Neural cell (in vitro differentiated cells): ENCODE measurements around the gene LILRB5. TPM values are rescaled to one million over a fixed set of nuclear protein-coding genes. Genes with fewer than 3 reads are reported as not detected.
"Not testable (repeated sequence)": the region's sequence is repeated elsewhere in the genome, so short reads cannot be mapped to it uniquely, and the experiment has no call there.

ENCODE experiments used
- H2AFZ ChIP-seq: fragments of 200-600, 300-800 bp; sonication (generic), shearing (Covaris generic); 2 replicates; pipeline ENCODE4 v1.6.0; 2014; ENCODE audit warnings: low read depth, mild to moderate bottlenecking, antibody characterized with exemption, low read length, moderate library complexity
- H3F3A ChIP-seq: fragments of 200-600 bp; shearing (Covaris generic); 2 replicates; pipeline ENCODE4 v1.6.1; 2016; ENCODE audit warnings: mild to moderate bottlenecking, moderate library complexity, mixed read lengths, antibody characterized with exemption, low read length; ENCODE audit not compliant: insufficient read depth, poor library complexity, severe bottlenecking
- H3K27ac ChIP-seq: fragments of 200-600, 300-800 bp; sonication (generic), shearing (Covaris generic); 2 replicates; pipeline ENCODE4 v1.5.1; 2014; ENCODE audit warnings: mild to moderate bottlenecking, low read length, moderate library complexity
- H3K27me3 ChIP-seq: fragments of 300-800, 200-600 bp; sonication (generic), shearing (Covaris generic); 2 replicates; pipeline ENCODE4 v1.6.0; 2014; ENCODE audit warnings: mild to moderate bottlenecking, low read depth, low read length, moderate library complexity; ENCODE audit not compliant: insufficient read depth
- H3K36me3 ChIP-seq: fragments of 300-800, 200-600 bp; sonication (generic), shearing (Covaris generic); 2 replicates; pipeline ENCODE4 v1.5.1; 2014; ENCODE audit warnings: mild to moderate bottlenecking, antibody characterized with exemption, low read length, moderate library complexity; ENCODE audit not compliant: insufficient read depth
- H3K4me2 ChIP-seq: fragments of 300-800, 200-600 bp; sonication (generic), shearing (Covaris generic); 2 replicates; pipeline ENCODE4 v1.6.0; 2014; ENCODE audit warnings: mild to moderate bottlenecking, low read length
- H3K4me3 ChIP-seq: fragments of 300-800, 200-600 bp; sonication (generic), shearing (Covaris generic); 2 replicates; pipeline ENCODE4 v1.5.1; 2014; ENCODE audit warnings: mild to moderate bottlenecking, low read length, moderate library complexity
- H3K79me2 ChIP-seq: fragments of 200-600 bp; shearing (Covaris generic); replicated peaks from 2 replicates; pipeline ENCODE4 v1.6.0; 2014; ENCODE audit warnings: mild to moderate bottlenecking, low read length, moderate library complexity; ENCODE audit not compliant: insufficient read depth
- H3K9ac ChIP-seq: fragments of 300-800, 200-600 bp; sonication (generic), shearing (Covaris generic); 2 replicates; pipeline ENCODE4 v1.6.1; 2016; ENCODE audit warnings: mild to moderate bottlenecking, low read length, mixed read lengths
- H3K9me2 ChIP-seq: fragments of 200-600 bp; shearing (Covaris generic); 2 replicates; pipeline ENCODE4 v1.6.1; 2016; ENCODE audit warnings: mild to moderate bottlenecking, low read length, mixed read lengths; ENCODE audit not compliant: insufficient read depth
- H3K9me3 ChIP-seq: fragments of 200-600, 300-800 bp; sonication (generic), shearing (Covaris generic); 2 replicates; pipeline ENCODE4 v1.6.1; 2016; ENCODE audit warnings: mild to moderate bottlenecking, mixed run types, low read length, moderate library complexity, mixed read lengths
- H4K20me1 ChIP-seq: fragments of 200-600 bp; shearing (Covaris generic); 2 replicates; pipeline ENCODE4 v1.6.1; 2016; ENCODE audit warnings: mild to moderate bottlenecking, mixed run types; ENCODE audit not compliant: insufficient read depth
- POLR2AphosphoS5 ChIP-seq: IDR thresholded peaks from 2 replicates; pipeline ENCODE4 v1.6.1; 2012
- REST ChIP-seq: IDR thresholded peaks from 2 replicates; pipeline ENCODE4 v1.6.1; 2012; ENCODE audit warnings: borderline replicate concordance
- SMC3 ChIP-seq: fragments of 450-650 bp; conservative IDR thresholded peaks from 2 replicates; pipeline ENCODE4 v1.6.1; 2014; ENCODE audit warnings: antibody characterized with exemption, mild to moderate bottlenecking, moderate library complexity; ENCODE audit not compliant: poor library complexity
- polyA plus RNA-seq: library from polyadenylated mRNA; depleted of rRNA; stranded (reverse); fragments of >200 nt; gene quantifications from 2 replicates; pipeline ENCODE4 v1.2.3, GENCODE V29; 2014
- TF ChIP-seq, protein P1 (sequence below): fragments of 450-650 bp; IDR thresholded peaks from 2 replicates; pipeline ENCODE4 v1.5.1; 2014; ENCODE audit warnings: antibody characterized with exemption, mild to moderate bottlenecking, moderate library complexity; ENCODE audit not compliant: poor library complexity, severe bottlenecking

LILRB5 gene
- polyA plus RNA-seq, 1 donor from 2014 or later: not detected

GRCh38 chr19:54281729-54282075 lies 24.6 kb upstream of the LILRB5 start:
- H4K20me1 ChIP-seq, H3K27me3 ChIP-seq, H3K36me3 ChIP-seq, H3K9me3 ChIP-seq, H3F3A ChIP-seq, H3K4me2 ChIP-seq, H3K9me2 ChIP-seq, H3K27ac ChIP-seq, H3K9ac ChIP-seq, H3K4me3 ChIP-seq, H2AFZ ChIP-seq, H3K79me2 ChIP-seq: not testable (repeated sequence)

DNA sequence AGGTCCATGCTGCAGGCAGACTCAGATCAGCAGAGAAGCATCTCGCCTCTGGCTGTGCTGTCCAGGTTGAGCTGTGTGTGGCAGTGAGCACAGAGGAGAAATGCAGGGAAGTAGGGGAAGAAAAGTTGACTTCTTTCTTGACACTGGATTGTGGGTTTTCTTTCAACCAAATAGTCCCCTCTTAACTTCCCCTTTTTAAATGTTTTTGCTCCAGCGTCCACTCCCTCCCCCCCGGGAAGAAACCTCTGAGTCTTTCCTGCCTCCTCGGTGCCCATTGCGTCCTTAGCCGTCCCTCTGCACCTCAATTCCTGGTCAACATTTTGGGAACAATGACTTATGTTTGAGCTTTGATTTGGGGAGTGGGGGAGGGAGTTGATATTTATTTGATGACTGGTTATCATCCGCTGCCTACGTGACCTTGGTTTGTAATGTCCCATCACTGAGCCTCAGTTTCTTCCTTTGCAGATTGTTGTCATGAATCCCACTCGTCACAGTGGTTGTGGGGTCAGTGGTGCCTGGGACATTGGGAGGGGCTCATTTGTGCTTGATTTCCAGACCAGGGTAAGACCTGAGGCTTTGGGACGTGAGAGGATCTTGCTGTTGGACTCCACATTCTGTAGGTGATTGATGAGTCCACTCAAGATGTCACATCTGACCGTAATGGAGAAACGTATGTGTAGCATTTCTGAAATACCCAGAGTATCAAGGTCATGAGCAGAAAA lies 24.1 kb upstream of the LILRB5 start, which contains the start of gene LILRB2:
Gene LILRB2, minus strand, starts transcription at position 104 of the 722 bp plus-strand sequence. CDS start 614 bp downstream, outside the sequence.
- Histone ChIP-seq H4K20me1 (no peaks in the 10 kb centered on the region), H3K9me2 (no peaks in the 10 kb centered on the region), H3K36me3 (no peaks in the 10 kb centered on the region), H3F3A (no peaks in the 10 kb centered on the region), H3K4me3 (no peak within 1 kb of the TSS), H3K27me3 (no peaks in the 10 kb centered on the region), H3K4me2 (no peak within 1 kb of the TSS), H3K9me3 (no peaks in the 10 kb centered on the region), H3K27ac (no peak within 1 kb of the TSS), H3K79me2 (no peaks in the 10 kb centered on the region), H2AFZ (no peak within 1 kb of the TSS), H3K9ac (no peak within 1 kb of the TSS)
- TF ChIP-seq, protein P1, sequence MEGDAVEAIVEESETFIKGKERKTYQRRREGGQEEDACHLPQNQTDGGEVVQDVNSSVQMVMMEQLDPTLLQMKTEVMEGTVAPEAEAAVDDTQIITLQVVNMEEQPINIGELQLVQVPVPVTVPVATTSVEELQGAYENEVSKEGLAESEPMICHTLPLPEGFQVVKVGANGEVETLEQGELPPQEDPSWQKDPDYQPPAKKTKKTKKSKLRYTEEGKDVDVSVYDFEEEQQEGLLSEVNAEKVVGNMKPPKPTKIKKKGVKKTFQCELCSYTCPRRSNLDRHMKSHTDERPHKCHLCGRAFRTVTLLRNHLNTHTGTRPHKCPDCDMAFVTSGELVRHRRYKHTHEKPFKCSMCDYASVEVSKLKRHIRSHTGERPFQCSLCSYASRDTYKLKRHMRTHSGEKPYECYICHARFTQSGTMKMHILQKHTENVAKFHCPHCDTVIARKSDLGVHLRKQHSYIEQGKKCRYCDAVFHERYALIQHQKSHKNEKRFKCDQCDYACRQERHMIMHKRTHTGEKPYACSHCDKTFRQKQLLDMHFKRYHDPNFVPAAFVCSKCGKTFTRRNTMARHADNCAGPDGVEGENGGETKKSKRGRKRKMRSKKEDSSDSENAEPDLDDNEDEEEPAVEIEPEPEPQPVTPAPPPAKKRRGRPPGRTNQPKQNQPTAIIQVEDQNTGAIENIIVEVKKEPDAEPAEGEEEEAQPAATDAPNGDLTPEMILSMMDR: no peak
- no peak for TF ChIP-seq POLR2AphosphoS5
- no peak for TF ChIP-seq REST
- no peak for TF ChIP-seq SMC3

GRCh38 chr19:54280441-54280840 lies 23.4 kb upstream of the LILRB5 start:
- not testable (repeated sequence) for H3K9ac ChIP-seq, H4K20me1 ChIP-seq, H3K9me2 ChIP-seq, H3K9me3 ChIP-seq, H2AFZ ChIP-seq, H3K79me2 ChIP-seq, H3K4me2 ChIP-seq, H3K4me3 ChIP-seq, H3K27me3 ChIP-seq, H3F3A ChIP-seq, H3K36me3 ChIP-seq, H3K27ac ChIP-seq

DNA sequence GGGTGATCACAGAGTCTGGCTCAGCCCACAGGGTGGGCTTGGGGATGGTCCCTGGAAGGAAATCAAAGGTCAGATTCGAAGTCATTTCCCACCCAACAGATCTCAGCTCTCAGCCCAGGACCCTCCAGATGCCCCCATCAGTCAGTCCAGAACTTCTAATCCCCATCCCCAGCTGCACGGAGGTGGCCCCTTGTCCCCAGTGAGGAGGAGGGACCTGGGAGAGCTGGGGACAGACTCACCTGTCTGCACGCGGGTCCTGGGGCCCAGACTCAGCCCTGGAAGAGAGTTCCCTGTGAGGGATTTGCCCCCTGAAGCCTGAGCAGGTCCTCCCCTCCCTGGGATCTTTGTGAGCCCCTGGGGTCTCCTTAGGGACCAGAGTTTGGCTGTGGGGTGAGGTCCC lies 23.0 kb upstream of the LILRB5 start:
- H3K4me2 ChIP-seq, H4K20me1 ChIP-seq, H3K9ac ChIP-seq, H3K27ac ChIP-seq, H3F3A ChIP-seq, H3K9me3 ChIP-seq, H3K4me3 ChIP-seq, H2AFZ ChIP-seq, H3K36me3 ChIP-seq, H3K9me2 ChIP-seq, H3K79me2 ChIP-seq, H3K27me3 ChIP-seq: not testable (repeated sequence)
